HUES64 (cell line): ENCODE results near the gene IMMP2L.
"Not testable (repeated sequence)": the region's sequence is repeated elsewhere in the genome, so short reads cannot be mapped to it uniquely, and the experiment has no call there.

ENCODE experiments used
- H3K27ac ChIP-seq: 2 replicates; pipeline ENCODE4 v1.7.0; 2013; ENCODE audit warnings: low read depth, low read length, inconsistent platforms
- H3K27me3 ChIP-seq: 2 replicates; pipeline ENCODE4 v1.6.1; 2013; ENCODE audit warnings: mild to moderate bottlenecking, low read length; ENCODE audit not compliant: insufficient read depth
- H3K36me3 ChIP-seq: 2 replicates; pipeline ENCODE4 v1.6.1; 2013; ENCODE audit warnings: mild to moderate bottlenecking, low read length; ENCODE audit not compliant: insufficient read depth
- H3K4me1 ChIP-seq: 2 replicates; pipeline ENCODE4 v1.6.1; 2013; ENCODE audit warnings: mild to moderate bottlenecking, low read length, moderate library complexity; ENCODE audit not compliant: insufficient read depth
- H3K4me3 ChIP-seq: 2 replicates; pipeline ENCODE4 v1.5.1; 2013; ENCODE audit warnings: mild to moderate bottlenecking, low read length, moderate library complexity
- H3K9ac ChIP-seq: 2 replicates; pipeline ENCODE4 v1.6.1; 2013; ENCODE audit warnings: mild to moderate bottlenecking, low read depth, low read length
- H3K9me3 ChIP-seq: 2 replicates; pipeline ENCODE4 v1.6.1; 2013; ENCODE audit warnings: low read depth, low read length; ENCODE audit not compliant: insufficient read depth
- whole genome bisulfite sequencing: fragments of 150-250, 120-280 bp; methylation state at CpG from one replicate; pipeline ENCODE4 v1.1.7; 2013; ENCODE audit warnings: missing lambda C conversion rate; 5-methylcytosine and 5-hydroxymethylcytosine counted together

Gene IMMP2L

DNA sequence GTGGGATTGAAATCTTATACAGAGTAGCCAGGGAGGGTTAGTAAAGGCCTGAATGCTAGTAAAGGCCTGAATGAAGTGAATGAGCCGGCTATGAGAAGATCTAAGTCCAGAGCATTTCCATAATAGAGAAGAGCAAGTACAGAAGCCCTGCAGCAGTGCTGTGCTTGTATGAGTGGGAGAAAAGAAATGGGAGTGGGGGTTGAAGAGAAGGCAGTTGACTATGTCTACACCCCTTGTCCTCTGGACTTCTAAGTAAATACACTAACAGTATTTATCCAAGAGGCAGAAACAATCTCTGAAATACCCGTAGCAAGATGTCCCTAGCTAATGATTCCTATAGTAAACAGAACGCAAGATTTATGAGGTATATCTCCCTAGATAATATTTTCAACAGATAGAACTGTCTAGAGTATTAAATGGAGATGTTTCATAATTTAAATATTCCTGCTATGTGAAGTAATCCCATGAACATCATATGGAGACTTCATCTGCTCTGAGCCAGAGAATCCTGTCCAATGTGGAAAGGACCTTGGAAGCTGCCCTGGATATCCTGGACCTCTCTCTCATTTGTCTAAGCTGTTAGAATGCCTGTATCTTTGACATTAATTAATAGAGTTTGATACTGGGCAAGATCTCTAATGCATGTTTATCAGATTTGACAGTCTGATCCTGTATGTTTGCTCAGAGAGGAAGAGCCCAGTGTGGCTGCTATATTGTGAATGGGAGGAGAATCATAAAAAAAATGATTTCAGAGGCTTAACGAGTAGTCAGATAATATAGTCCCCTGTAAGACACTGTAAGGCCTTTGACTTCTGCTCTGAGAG is 299.8 kb downstream of the IMMP2L start:
- H3K4me1 ChIP-seq = peaks cover 12% of the 10 kb centered on the region
- H3K4me3 ChIP-seq = no peak overlapping the region
- no peak overlapping the region for H3K9ac ChIP-seq
- no peak overlapping the region for H3K27ac ChIP-seq
- no peaks in the 10 kb centered on the region for H3K9me3 ChIP-seq
- WGBS = 88% methylated on average over 3 of the region's 4 CpGs
- H3K27me3 ChIP-seq = no peaks in the 10 kb centered on the region
- H3K36me3 ChIP-seq = no peaks in the 10 kb centered on the region

DNA sequence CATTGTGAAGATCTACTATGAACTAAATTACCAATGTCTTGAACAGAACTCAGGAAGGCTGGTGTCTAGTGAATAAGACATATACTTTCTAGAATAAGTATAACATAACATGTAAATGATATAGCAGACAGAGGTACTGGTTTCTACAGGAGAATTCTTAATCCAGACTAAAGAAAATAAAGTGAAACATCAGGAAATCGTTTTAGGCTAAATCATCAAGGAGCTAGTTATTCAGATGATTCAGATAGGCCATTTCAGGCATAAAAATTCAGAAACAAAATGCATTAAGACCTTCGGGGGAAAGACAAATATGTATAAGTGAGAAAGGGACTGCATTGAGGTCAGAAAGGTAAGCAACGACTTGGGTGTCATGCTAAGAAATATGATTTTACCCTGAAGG is 300.8 kb downstream of the IMMP2L start:
- Histone ChIP-seq H3K4me3 (no peak overlapping the region), H3K4me1 (peaks cover 2% of the 10 kb centered on the region; the same call in 1 of the 2 replicates), H3K36me3 (no peaks in the 10 kb centered on the region), H3K9me3 (no peaks in the 10 kb centered on the region), H3K27ac (no peak overlapping the region), H3K27me3 (no peaks in the 10 kb centered on the region), H3K9ac (no peak overlapping the region)
- WGBS = 95% methylated on average over 3 of the region's 3 CpGs

DNA sequence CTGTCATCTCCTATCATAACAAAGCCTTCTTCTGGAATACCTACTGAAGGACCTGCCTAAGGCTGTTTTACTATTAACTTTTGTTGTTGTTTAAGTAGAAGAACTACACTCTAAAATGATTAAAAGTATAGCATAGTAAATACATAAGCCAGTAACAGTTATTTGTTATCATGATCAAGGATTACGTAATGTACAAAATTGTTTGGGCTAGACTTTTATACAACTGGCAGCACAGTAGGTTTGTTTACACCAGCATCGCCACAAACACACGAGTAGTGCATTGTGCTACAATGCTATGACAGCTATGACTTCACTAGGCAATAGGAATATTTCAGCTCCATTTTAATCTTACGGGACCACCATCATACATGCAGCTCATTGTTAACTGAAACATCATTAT is 302.3 kb downstream of the IMMP2L start:
- Histone ChIP-seq H3K9ac (no peak overlapping the region), H3K4me3 (no peak overlapping the region), H3K27me3 (no peaks in the 10 kb centered on the region), H3K36me3 (no peaks in the 10 kb centered on the region), H3K4me1 (no peaks in the 10 kb centered on the region), H3K9me3 (no peaks in the 10 kb centered on the region), H3K27ac (no peak overlapping the region)
- 95% methylated on average over 4 of the region's 4 CpGs for WGBS

DNA sequence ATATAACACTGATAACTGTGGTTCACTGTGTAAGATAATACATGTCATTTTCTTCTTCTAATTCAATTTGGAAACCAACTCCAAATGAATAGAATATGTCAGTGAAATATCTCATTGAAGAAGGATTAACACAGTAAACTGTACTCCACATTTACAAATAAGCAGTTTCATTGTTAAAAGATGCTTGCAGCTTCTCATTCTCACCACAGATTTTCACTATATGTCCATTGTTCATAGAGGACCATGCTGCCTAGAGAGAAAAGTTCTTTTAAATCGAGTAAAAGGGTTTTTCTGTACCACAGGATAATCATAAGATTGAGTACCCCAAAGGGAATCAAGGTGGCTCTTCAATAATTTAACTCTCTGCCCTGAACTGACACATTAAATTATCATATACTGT is 305.9 kb downstream of the IMMP2L start:
- WGBS = 89% methylated on average over 1 of the region's 1 CpG
- Histone ChIP-seq H3K36me3 (no peaks in the 10 kb centered on the region), H3K9ac (no peak overlapping the region), H3K27me3 (no peaks in the 10 kb centered on the region), H3K27ac (no peak overlapping the region), H3K9me3 (no peaks in the 10 kb centered on the region), H3K4me1 (no peaks in the 10 kb centered on the region), H3K4me3 (no peak overlapping the region)

DNA sequence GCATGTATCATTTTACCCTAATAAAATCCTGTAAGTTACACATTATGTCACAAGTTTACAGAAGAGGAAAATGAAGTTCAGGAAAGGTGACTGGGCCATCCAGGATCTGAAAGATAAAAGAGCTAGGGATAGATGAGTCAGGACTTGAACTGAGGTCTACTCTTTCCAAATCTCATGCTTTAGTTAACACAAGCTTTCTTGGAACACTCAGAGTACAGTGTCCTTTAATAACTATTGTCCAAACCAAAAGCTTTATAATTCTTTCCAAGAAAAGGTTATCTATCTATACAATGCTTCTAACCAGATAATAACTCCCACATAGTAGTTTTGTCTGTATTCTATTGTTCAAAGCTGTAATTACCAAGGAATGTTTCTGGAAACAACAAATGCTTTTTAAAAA is 306.7 kb downstream of the IMMP2L start:
- no peaks in the 10 kb centered on the region for H3K9me3 ChIP-seq
- H3K9ac ChIP-seq = no peak overlapping the region
- H3K36me3 ChIP-seq = no peaks in the 10 kb centered on the region
- H3K4me1 ChIP-seq = no peaks in the 10 kb centered on the region
- no peak overlapping the region for H3K27ac ChIP-seq
- no peaks in the 10 kb centered on the region for H3K27me3 ChIP-seq
- no peak overlapping the region for H3K4me3 ChIP-seq

DNA sequence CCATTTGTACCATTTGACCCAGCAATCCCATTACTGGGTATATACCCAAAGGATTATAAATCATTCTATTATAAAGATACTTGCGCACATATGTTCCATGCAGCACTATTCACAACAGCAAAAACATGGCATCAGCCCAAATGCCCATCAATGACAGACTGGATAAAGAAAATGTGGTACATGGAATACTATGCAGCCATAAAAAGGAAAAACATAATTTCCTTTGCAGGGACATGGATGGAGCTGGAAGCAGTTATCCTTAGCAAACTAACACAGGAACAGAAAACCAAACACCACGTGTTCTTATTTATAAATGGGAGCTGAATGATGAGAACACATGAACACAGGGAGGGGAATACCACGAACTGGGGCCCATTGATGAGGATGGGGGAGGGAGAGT is 310.9 kb downstream of the IMMP2L start:
- H3K36me3 ChIP-seq, H3K4me3 ChIP-seq: not testable (repeated sequence)
- WGBS = over 99% methylated on average over 3 of the region's 3 CpGs

DNA sequence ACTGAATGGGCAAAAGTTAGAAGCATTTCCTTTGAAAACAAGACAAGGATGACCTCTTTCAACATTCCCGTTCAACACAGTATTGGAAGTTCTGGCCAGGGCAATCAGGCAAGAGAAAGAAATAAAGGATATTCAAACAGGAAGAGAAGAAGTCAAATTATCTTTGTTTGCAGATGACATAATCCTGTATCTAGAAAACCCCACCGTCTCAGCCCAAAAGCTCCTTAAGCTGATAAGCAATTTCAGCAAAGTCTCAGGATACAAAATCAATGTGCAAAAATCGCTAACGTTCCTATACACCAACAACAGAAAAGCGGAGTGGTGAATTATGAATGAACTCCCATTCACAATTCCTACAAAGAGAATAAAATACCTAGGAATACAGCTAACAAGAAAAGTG is 312.5 kb downstream of the IMMP2L start:
- 96% methylated on average over 5 of the region's 5 CpGs for WGBS
- H3K4me3 ChIP-seq, H3K9me3 ChIP-seq, H3K36me3 ChIP-seq, H3K9ac ChIP-seq, H3K27ac ChIP-seq, H3K4me1 ChIP-seq, H3K27me3 ChIP-seq: not testable (repeated sequence)

More for the DNA sequence above, 310.9 kb downstream of the IMMP2L start:
- not testable (repeated sequence) for H3K27me3 ChIP-seq, H3K4me1 ChIP-seq, H3K9ac ChIP-seq, H3K27ac ChIP-seq, H3K9me3 ChIP-seq

DNA sequence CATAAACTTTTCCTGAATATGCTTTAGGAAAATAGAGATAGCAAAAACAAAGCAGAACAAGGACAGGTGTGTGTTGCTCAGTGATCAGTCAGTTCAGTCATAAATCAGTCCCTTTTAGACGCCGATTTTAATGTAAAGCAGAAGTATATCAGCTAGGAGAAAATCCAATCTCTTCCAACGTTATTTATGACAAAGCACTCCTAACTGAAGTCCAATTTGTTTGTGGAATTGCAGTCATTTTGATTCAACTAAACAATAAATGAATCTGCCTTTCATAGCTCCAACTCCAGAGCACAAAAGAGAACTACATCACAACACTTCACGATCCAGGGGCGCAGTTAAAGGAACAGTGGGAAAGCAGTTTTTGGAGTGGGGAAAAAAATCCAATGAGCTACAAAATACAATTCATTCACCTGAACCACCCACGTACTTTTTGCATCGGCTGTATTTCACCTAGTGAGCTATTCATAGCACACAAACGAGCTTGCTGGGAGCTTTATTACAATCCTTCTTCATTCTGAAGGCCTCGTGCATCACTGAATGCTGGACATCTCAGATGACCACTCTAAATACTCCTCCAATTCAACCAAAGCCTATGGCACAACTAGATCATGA is 320.0 kb downstream of the IMMP2L start:
- Histone ChIP-seq H3K27ac (no peak overlapping the region), H3K9ac (no peak overlapping the region), H3K4me1 (peaks cover 13% of the 10 kb centered on the region), H3K36me3 (no peaks in the 10 kb centered on the region), H3K27me3 (no peaks in the 10 kb centered on the region), H3K9me3 (no peaks in the 10 kb centered on the region), H3K4me3 (no peak overlapping the region)
- 91% methylated on average over 7 of the region's 9 CpGs for WGBS

DNA sequence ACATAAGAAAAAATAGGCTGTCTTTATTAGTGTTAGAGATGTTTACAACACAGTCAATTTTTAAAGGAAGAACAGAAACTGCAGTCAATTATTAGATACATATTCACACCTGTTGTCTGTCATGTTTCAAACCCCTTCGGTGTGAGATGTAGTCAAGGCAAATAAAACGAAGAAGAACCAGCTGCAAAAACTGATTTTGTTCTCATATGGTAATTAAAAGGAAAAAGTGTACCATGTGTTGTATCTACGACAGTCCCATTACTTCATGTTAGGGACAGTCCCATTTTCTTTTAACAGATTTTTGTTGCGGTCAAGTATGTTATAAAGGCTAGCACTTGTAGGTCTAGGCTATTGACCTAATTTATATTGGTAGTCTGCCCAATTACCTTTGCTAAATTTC is 321.9 kb downstream of the IMMP2L start:
- WGBS = 93% methylated on average over 4 of the region's 4 CpGs
- Histone ChIP-seq H3K9ac (no peak overlapping the region), H3K36me3 (no peaks in the 10 kb centered on the region)

DNA sequence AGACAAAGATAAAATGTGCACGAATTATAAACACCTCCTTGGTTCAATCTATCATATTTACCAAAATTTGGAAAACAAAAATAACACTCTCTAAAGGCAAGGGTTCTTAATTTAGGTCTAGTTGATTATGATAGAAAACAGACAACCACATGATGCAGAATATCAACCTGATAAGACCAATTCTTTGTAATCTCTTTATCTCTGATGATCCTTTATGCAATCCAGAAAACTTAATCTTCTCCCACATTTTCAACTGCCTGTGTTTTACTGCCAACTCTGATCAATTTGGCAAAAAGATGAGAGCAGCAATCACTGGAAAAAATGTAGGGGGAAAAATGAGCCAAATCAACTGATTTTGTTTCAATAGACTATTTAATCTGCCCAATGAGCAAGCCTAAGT is 322.9 kb downstream of the IMMP2L start:
- Histone ChIP-seq H3K36me3 (no peaks in the 10 kb centered on the region), H3K4me1 (peaks cover 13% of the 10 kb centered on the region), H3K9ac (no peak overlapping the region), H3K4me3 (no peak overlapping the region), H3K9me3 (no peaks in the 10 kb centered on the region), H3K27me3 (no peaks in the 10 kb centered on the region), H3K27ac (no peak overlapping the region)
- 33% methylated on average over 1 of the region's 1 CpG for WGBS

More for the DNA sequence above, 321.9 kb downstream of the IMMP2L start:
- Histone ChIP-seq H3K27me3 (no peaks in the 10 kb centered on the region), H3K4me3 (no peak overlapping the region), H3K4me1 (peaks cover 13% of the 10 kb centered on the region), H3K27ac (no peak overlapping the region), H3K9me3 (no peaks in the 10 kb centered on the region)

DNA sequence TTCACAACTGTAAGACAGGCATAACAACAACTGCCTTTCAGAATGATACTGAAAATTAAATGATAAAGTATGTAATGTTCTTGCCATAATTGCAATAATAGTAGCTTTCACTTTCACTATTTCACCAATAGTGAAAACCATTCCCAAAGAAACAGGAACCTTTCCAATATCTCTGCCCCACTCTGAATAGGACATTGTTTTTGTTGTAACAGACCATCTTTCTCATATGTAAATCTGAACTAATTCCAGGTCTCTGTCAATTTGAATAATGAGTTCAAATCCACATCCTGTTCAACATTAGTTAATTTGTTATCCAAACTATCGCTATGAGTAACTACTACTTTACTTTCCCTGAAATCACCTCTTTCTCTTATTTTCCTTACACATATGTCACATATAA is 323.4 kb downstream of the IMMP2L start:
- no peak overlapping the region for H3K9ac ChIP-seq

More for the DNA sequence above, 323.4 kb downstream of the IMMP2L start:
- WGBS = 81% methylated on average over 1 of the region's 1 CpG
- peaks cover 13% of the 10 kb centered on the region for H3K4me1 ChIP-seq
- no peaks in the 10 kb centered on the region for H3K36me3 ChIP-seq
- no peak overlapping the region for H3K4me3 ChIP-seq
- no peaks in the 10 kb centered on the region for H3K9me3 ChIP-seq
- H3K27ac ChIP-seq = no peak overlapping the region
- H3K27me3 ChIP-seq = no peaks in the 10 kb centered on the region
